Body of pancreas (tissue), 4 donors: ENCODE data around the gene USH2A.

Experiments
- CTCF ChIP-seq, 7 experiments: fragments of 450-650 bp in 4 of 7; fragments of 200-600 bp in 3 of 7; sonication (generic) in 3 of 7; IDR thresholded peaks; one replicate each; pipeline ENCODE4 v1.5.1; 2016 to 2019; ENCODE audit warnings: antibody characterized with exemption in 7 of 7
- POLR2A ChIP-seq, 3 donors: fragments of 450-650 bp; IDR thresholded peaks; one replicate each; pipeline ENCODE4 v1.6.1; 2016; ENCODE audit warnings: antibody characterized with exemption in 3 of 3, mild to moderate bottlenecking in 2 of 3

GRCh38 chr1:215865060-215865459 lies 558.2 kb downstream of the USH2A start:
- TF ChIP-seq POLR2A (IDR thresholded peaks at IDR 0.05) (no peak), CTCF (IDR thresholded peaks at IDR 0.05) (no peak)
